Liver (tissue), 9 donors: ENCODE results near the gene HOOK2. TPM values are rescaled to one million over a fixed set of nuclear protein-coding genes. Genes with fewer than 3 reads are reported as not detected.
A peak's percentile ranks its signal among the peaks of the same experiment; 100 is the strongest.

Experiments
- DNase-seq: peaks from one replicate; pipeline ENCODE4 v3.0.0-alpha.2; 2017; ENCODE audit warnings: low spot score
- H3K27ac ChIP-seq, 2 donors: one replicate each; pipeline ENCODE4 v1.7.0; 2013; ENCODE audit warnings: inconsistent platforms in 2 of 2, low read length in 2 of 2, control low read depth in 1 of 2, low read depth in 1 of 2, mild to moderate bottlenecking in 1 of 2
- H3K27me3 ChIP-seq, 4 donors: one replicate each; pipeline versions ENCODE4 v1.6.1 to v1.7.0; 2013; ENCODE audit warnings: low read length in 3 of 4, inconsistent platforms in 1 of 4, mild to moderate bottlenecking in 1 of 4, moderate library complexity in 1 of 4; ENCODE audit not compliant: control insufficient read depth in 4 of 4, insufficient read depth in 4 of 4
- H3K36me3 ChIP-seq, 4 donors: one replicate each; pipeline versions ENCODE4 v1.6.1 to v1.7.0; 2013; ENCODE audit warnings: low read length in 3 of 4, mild to moderate bottlenecking in 3 of 4, low read depth in 1 of 4, moderate library complexity in 1 of 4; ENCODE audit not compliant: control insufficient read depth in 4 of 4, insufficient read depth in 3 of 4
- H3K4me1 ChIP-seq, 4 donors: one replicate each; pipeline versions ENCODE4 v1.6.1 to v1.7.0; 2013; ENCODE audit warnings: low read length in 3 of 4, mild to moderate bottlenecking in 3 of 4, moderate library complexity in 1 of 4; ENCODE audit not compliant: control insufficient read depth in 4 of 4, insufficient read depth in 4 of 4
- H3K4me3 ChIP-seq, 3 donors: one replicate each; pipeline versions ENCODE4 v1.6.1 to v1.7.0; 2013; ENCODE audit warnings: low read length in 3 of 3, control low read depth in 1 of 3, low read depth in 1 of 3, mild to moderate bottlenecking in 1 of 3
- H3K9ac ChIP-seq, 2 donors: one replicate each; pipeline ENCODE4 v1.7.0; 2013; ENCODE audit warnings: low read length in 2 of 2, mild to moderate bottlenecking in 2 of 2, moderate library complexity in 2 of 2, control low read depth in 1 of 2, low read depth in 1 of 2
- H3K9me3 ChIP-seq, 4 donors: one replicate each; pipeline versions ENCODE4 v1.6.1 to v1.7.0; 2013; ENCODE audit warnings: low read length in 3 of 4; ENCODE audit not compliant: control insufficient read depth in 4 of 4
- CTCF ChIP-seq: fragments of 150-350 bp; IDR thresholded peaks from 2 replicates; pipeline ENCODE4 v1.5.1; 2017; ENCODE audit warnings: improper control_type of control experiment, low read depth, low read length; ENCODE audit not compliant: missing input control
- EGR1 ChIP-seq, 2 donors: IDR thresholded peaks; 2 replicates each; pipeline ENCODE4 v1.6.1; 2016 to 2018; ENCODE audit warnings: antibody characterized with exemption in 2 of 2, low read depth in 2 of 2
- FOXA1 ChIP-seq: IDR thresholded peaks from 2 replicates; pipeline ENCODE4 v1.6.1; 2016; ENCODE audit warnings: antibody characterized with exemption
- FOXA2 ChIP-seq: IDR thresholded peaks from 2 replicates; pipeline ENCODE4 v1.6.1; 2016; ENCODE audit warnings: antibody characterized with exemption
- GABPA ChIP-seq, 2 donors: IDR thresholded peaks in 1 of 2; conservative IDR thresholded peaks in 1 of 2; 2 replicates each; pipeline ENCODE4 v1.6.1; 2016; ENCODE audit warnings: antibody characterized with exemption in 2 of 2, mild to moderate bottlenecking in 1 of 2, moderate library complexity in 1 of 2
- HNF4A ChIP-seq, 2 donors: conservative IDR thresholded peaks; 2 replicates each; pipeline ENCODE4 v1.6.1; 2016; ENCODE audit warnings: antibody characterized with exemption in 2 of 2, mild to moderate bottlenecking in 2 of 2
- JUND ChIP-seq, 2 donors: IDR thresholded peaks; 2 replicates each; pipeline ENCODE4 v1.6.1; 2016; ENCODE audit warnings: antibody characterized with exemption in 2 of 2
- NR2F2 ChIP-seq: IDR thresholded peaks from 2 replicates; pipeline ENCODE4 v1.6.1; 2016; ENCODE audit warnings: antibody characterized with exemption
- RAD21 ChIP-seq, 2 donors: IDR thresholded peaks; 2 replicates each; pipeline ENCODE4 v1.6.1; 2016; ENCODE audit warnings: antibody characterized with exemption in 2 of 2, mild to moderate bottlenecking in 2 of 2
- RXRA ChIP-seq, 2 donors: IDR thresholded peaks; 2 replicates each; pipeline ENCODE4 v1.6.1; 2017 to 2018; ENCODE audit warnings: antibody characterized with exemption in 2 of 2, mild to moderate bottlenecking in 1 of 2
- SP1 ChIP-seq: IDR thresholded peaks from 2 replicates; pipeline ENCODE4 v1.6.1; 2018; ENCODE audit warnings: antibody characterized with exemption, mild to moderate bottlenecking
- TAF1 ChIP-seq: conservative IDR thresholded peaks from 2 replicates; pipeline ENCODE4 v1.6.1; 2016; ENCODE audit warnings: antibody characterized with exemption, mild to moderate bottlenecking
- YY1 ChIP-seq: IDR thresholded peaks from 2 replicates; pipeline ENCODE4 v1.6.1; 2016; ENCODE audit warnings: antibody characterized with exemption, mild to moderate bottlenecking
- ZBTB33 ChIP-seq: IDR thresholded peaks from 2 replicates; pipeline ENCODE4 v1.6.1; 2016; ENCODE audit warnings: antibody characterized with exemption
- WGBS: extraction: QIAGEN DNeasy Blood & Tissue Kit; methylation state at CpG from one replicate; pipeline ENCODE4 v1.1.7; 2013; 5-methylcytosine and 5-hydroxymethylcytosine counted together
- polyA plus RNA-seq, 2 donors: library from polyadenylated mRNA; stranded (reverse) in 1 of 2; unstranded in 1 of 2; fragments of 200-250 nt in 1 of 2; fragments of >200 nt in 1 of 2; fragmentation: Nextera tagmentation in 1 of 2; extraction: Ambion mirVana in 1 of 2; gene quantifications; one replicate each; pipeline versions ENCODE4 v1.2.1 to v1.2.3, GENCODE V29; 2013 to 2015
- total RNA-seq, 2 donors: library from RNA; depleted of rRNA; stranded (reverse); fragments of >200 nt; gene quantifications; one replicate each; pipeline ENCODE4 v1.2.3, GENCODE V29; 2014
- donor health status: healthy.
- donor health status: healthy.
- donor health status: healthy.
- donor health status: healthy.
- donor health status: healthy.

Gene HOOK2
- total and polyA plus RNA-seq, 4 donors = 11.3 to 36.4 (median 15.0) TPM

- Histone ChIP-seq H3K9ac (no peak overlapping the region), H3K27me3 (no peaks in the 10 kb centered on the region), H3K4me3 (no peak overlapping the region), H3K27ac (no peak overlapping the region), H3K4me1 (peaks cover 0 to 32% (median 24%) of the 10 kb centered on the region in 4 donors), H3K36me3 (peaks cover 0 to 3% (median 0%) of the 10 kb centered on the region in 4 donors), H3K9me3 (no peaks in the 10 kb centered on the region)
- WGBS = 94% methylated on average over 26 of the region's 26 CpGs
- DNase-seq = no peak
- TF ChIP-seq FOXA1 (no peak), SP1 (no peak), CTCF (no peak), NR2F2 (no peak), ZBTB33 (no peak), TAF1 (no peak), RXRA (IDR thresholded peaks at IDR 0.05) (no peak), JUND (IDR thresholded peaks at IDR 0.05) (no peak), GABPA (IDR thresholded peaks at IDR 0.05 in 1 of 2, conservative IDR thresholded peaks at IDR 0.05 in 1 of 2) (no peak), HNF4A (conservative IDR thresholded peaks at IDR 0.05) (no peak), FOXA2 (no peak)
These were observed 28.7 kb upstream of the HOOK2 start for GRCh38 chr19:12804051-12804450.

GRCh38 chr19:12802267-12803106 lies 27.1 kb upstream of the HOOK2 start:
- Histone ChIP-seq H3K4me3 (peak overlapping the region; percentile 55 to 78 (median 59)), H3K36me3 (peaks cover 0 to 3% (median 1%) of the 10 kb centered on the region in 4 donors), H3K27ac (no peak overlapping the region), H3K9ac (no peak overlapping the region), H3K27me3 (no peaks in the 10 kb centered on the region), H3K4me1 (peaks cover 0 to 32% (median 24%) of the 10 kb centered on the region in 4 donors), H3K9me3 (no peaks in the 10 kb centered on the region)
- WGBS = 41% methylated on average over 22 of the region's 22 CpGs
- no peak for DNase-seq
- TF ChIP-seq FOXA2 = no peak
- TF ChIP-seq GABPA (IDR thresholded peaks at IDR 0.05 in 1 of 2, conservative IDR thresholded peaks at IDR 0.05 in 1 of 2) = no peak
- no peak for TF ChIP-seq RAD21 (IDR thresholded peaks at IDR 0.05)
- no peak for TF ChIP-seq YY1
- no peak for TF ChIP-seq CTCF
- TF ChIP-seq EGR1 (IDR thresholded peaks at IDR 0.05; ENCODE audit: low read depth in 2 of 2) = no peak
- no peak for TF ChIP-seq SP1
- no peak for TF ChIP-seq RXRA (IDR thresholded peaks at IDR 0.05)
- TF ChIP-seq TAF1 = no peak
- no peak for TF ChIP-seq FOXA1
- TF ChIP-seq JUND (IDR thresholded peaks at IDR 0.05) = no peak
- TF ChIP-seq NR2F2 = no peak
- no peak for TF ChIP-seq HNF4A (conservative IDR thresholded peaks at IDR 0.05)
